ENCODE measurements around the gene TSPAN3. TPM values are rescaled to one million over a fixed set of nuclear protein-coding genes. Genes with fewer than 3 reads are reported as not detected.

TSPAN3 gene
- total RNA-seq, 1 experiment from 2014 or later, result 205 TPM

- H3K27me3 ChIP-seq (ENCODE audit: low read length), result no peaks in the 10 kb centered on the region
Measured at GRCh38 chr15:77044228-77045042, 26.5 kb downstream of the TSPAN3 start.

GRCh38 chr15:77042955-77043920, 27.7 kb downstream of the TSPAN3 start:
- no peak for DNase-seq
- no peaks in the 10 kb centered on the region for H4K20me1 ChIP-seq (ENCODE audit: insufficient read depth, low read depth, low read length)
- peaks cover 10% of the 10 kb centered on the region for H3K79me2 ChIP-seq (ENCODE audit: low read length)
- H3K27ac ChIP-seq (ENCODE audit: low read length), result no peak overlapping the region
- no peak overlapping the region for H2AFZ ChIP-seq (ENCODE audit: low read length)
- peaks cover 24% of the 10 kb centered on the region for H3K4me1 ChIP-seq (ENCODE audit: low read length)
- H3K9ac ChIP-seq (ENCODE audit: low read length), result no peak overlapping the region
- no peaks in the 10 kb centered on the region for H3K9me2 ChIP-seq (replicated peaks; ENCODE audit: insufficient read depth, low read length)
- peaks cover 50% of the 10 kb centered on the region for H3K36me3 ChIP-seq (ENCODE audit: insufficient read depth, low read length)
- no peaks in the 10 kb centered on the region for H3K9me3 ChIP-seq (ENCODE audit: low read length)
- no peaks in the 10 kb centered on the region for H3K27me3 ChIP-seq (ENCODE audit: low read length)
- H3K4me3 ChIP-seq (ENCODE audit: low read length), result no peak overlapping the region
- H3K4me2 ChIP-seq (ENCODE audit: low read depth, low read length, poor library complexity, severe bottlenecking), result no peak overlapping the region

More at GRCh38 chr15:77044228-77045042, 26.5 kb downstream of the TSPAN3 start:
- Histone ChIP-seq H3K4me1 (ENCODE audit: low read length) (peaks cover 24% of the 10 kb centered on the region), H3K9me3 (ENCODE audit: low read length) (no peaks in the 10 kb centered on the region), H4K20me1 (ENCODE audit: insufficient read depth, low read depth, low read length) (no peaks in the 10 kb centered on the region), H3K79me2 (ENCODE audit: low read length) (peaks cover 20% of the 10 kb centered on the region), H3K4me2 (ENCODE audit: low read depth, low read length, poor library complexity, severe bottlenecking) (no peak overlapping the region), H3K9me2 (replicated peaks; ENCODE audit: insufficient read depth, low read length) (no peaks in the 10 kb centered on the region), H3K4me3 (ENCODE audit: low read length) (no peak overlapping the region), H3K9ac (ENCODE audit: low read length) (no peak overlapping the region), H2AFZ (ENCODE audit: low read length) (no peak overlapping the region), H3K36me3 (ENCODE audit: insufficient read depth, low read length) (peaks cover 60% of the 10 kb centered on the region), H3K27ac (ENCODE audit: low read length) (peak overlapping the region; percentile 42)
- no peak for DNase-seq

GRCh38 chr15:77042245-77042919, 28.5 kb downstream of the TSPAN3 start:
- Histone ChIP-seq H3K9me2 (replicated peaks; ENCODE audit: insufficient read depth, low read length) (no peaks in the 10 kb centered on the region), H4K20me1 (ENCODE audit: insufficient read depth, low read depth, low read length) (no peaks in the 10 kb centered on the region), H3K4me2 (ENCODE audit: low read depth, low read length, poor library complexity, severe bottlenecking) (no peak overlapping the region), H3K27me3 (ENCODE audit: low read length) (no peaks in the 10 kb centered on the region), H3K4me3 (ENCODE audit: low read length) (no peak overlapping the region), H3K9me3 (ENCODE audit: low read length) (peaks cover 4% of the 10 kb centered on the region; the same call in 1 of the 2 replicates), H3K79me2 (ENCODE audit: low read length) (peaks cover 6% of the 10 kb centered on the region; the same call in 1 of the 2 replicates), H3K27ac (ENCODE audit: low read length) (peak overlapping the region; percentile 23; the same call in 1 of the 2 replicates), H3K36me3 (ENCODE audit: insufficient read depth, low read length) (peaks cover 43% of the 10 kb centered on the region), H3K4me1 (ENCODE audit: low read length) (peaks cover 24% of the 10 kb centered on the region), H2AFZ (ENCODE audit: low read length) (no peak overlapping the region), H3K9ac (ENCODE audit: low read length) (no peak overlapping the region)
- DNase-seq, result no peak

GRCh38 chr15:77040673-77041072, 30.2 kb downstream of the TSPAN3 start:
- no peaks in the 10 kb centered on the region for H4K20me1 ChIP-seq (ENCODE audit: insufficient read depth, low read depth, low read length)
- no peak overlapping the region for H3K9ac ChIP-seq (ENCODE audit: low read length)
- no peak overlapping the region for H3K4me3 ChIP-seq (ENCODE audit: low read length)
- H2AFZ ChIP-seq (ENCODE audit: low read length), result no peak overlapping the region
- H3K79me2 ChIP-seq (ENCODE audit: low read length), result peaks cover 1% of the 10 kb centered on the region; the same call in 1 of the 2 replicates
- no peak overlapping the region for H3K4me2 ChIP-seq (ENCODE audit: low read depth, low read length, poor library complexity, severe bottlenecking)
- H3K9me2 ChIP-seq (replicated peaks; ENCODE audit: insufficient read depth, low read length), result no peaks in the 10 kb centered on the region
- H3K9me3 ChIP-seq (ENCODE audit: low read length), result peaks cover 4% of the 10 kb centered on the region; the same call in 1 of the 2 replicates
- no peak for DNase-seq
- no peaks in the 10 kb centered on the region for H3K27me3 ChIP-seq (ENCODE audit: low read length)
- peaks cover 44% of the 10 kb centered on the region for H3K36me3 ChIP-seq (ENCODE audit: insufficient read depth, low read length)
- H3K27ac ChIP-seq (ENCODE audit: low read length), result peak overlapping the region; percentile 51
- H3K4me1 ChIP-seq (ENCODE audit: low read length), result peaks cover 23% of the 10 kb centered on the region

GRCh38 chr15:77039848-77040247, 31.1 kb downstream of the TSPAN3 start:
- no peak overlapping the region for H3K27ac ChIP-seq (ENCODE audit: low read length)
- H3K9me3 ChIP-seq (ENCODE audit: low read length), result peaks cover 4% of the 10 kb centered on the region; the same call in 1 of the 2 replicates
- peaks cover 16% of the 10 kb centered on the region for H3K4me1 ChIP-seq (ENCODE audit: low read length)
- no peaks in the 10 kb centered on the region for H3K9me2 ChIP-seq (replicated peaks; ENCODE audit: insufficient read depth, low read length)
- H3K27me3 ChIP-seq (ENCODE audit: low read length), result no peaks in the 10 kb centered on the region
- H3K79me2 ChIP-seq (ENCODE audit: low read length), result no peaks in the 10 kb centered on the region
- H3K4me3 ChIP-seq (ENCODE audit: low read length), result no peak overlapping the region
- no peak overlapping the region for H3K9ac ChIP-seq (ENCODE audit: low read length)
- no peak overlapping the region for H3K4me2 ChIP-seq (ENCODE audit: low read depth, low read length, poor library complexity, severe bottlenecking)
- peaks cover 37% of the 10 kb centered on the region for H3K36me3 ChIP-seq (ENCODE audit: insufficient read depth, low read length)
- no peaks in the 10 kb centered on the region for H4K20me1 ChIP-seq (ENCODE audit: insufficient read depth, low read depth, low read length)
- H2AFZ ChIP-seq (ENCODE audit: low read length), result no peak overlapping the region
- no peak for DNase-seq

- Histone ChIP-seq H3K4me2 (ENCODE audit: low read depth, low read length, poor library complexity, severe bottlenecking) (no peak overlapping the region), H3K9ac (ENCODE audit: low read length) (no peak overlapping the region), H3K4me3 (ENCODE audit: low read length) (no peak overlapping the region), H3K27ac (ENCODE audit: low read length) (no peak overlapping the region), H3K36me3 (ENCODE audit: insufficient read depth, low read length) (peaks cover 32% of the 10 kb centered on the region), H3K9me3 (ENCODE audit: low read length) (peaks cover 4% of the 10 kb centered on the region; the same call in 1 of the 2 replicates), H3K9me2 (replicated peaks; ENCODE audit: insufficient read depth, low read length) (no peaks in the 10 kb centered on the region), H4K20me1 (ENCODE audit: insufficient read depth, low read depth, low read length) (no peaks in the 10 kb centered on the region), H2AFZ (ENCODE audit: low read length) (no peak overlapping the region), H3K4me1 (ENCODE audit: low read length) (peaks cover 12% of the 10 kb centered on the region), H3K27me3 (ENCODE audit: low read length) (no peaks in the 10 kb centered on the region), H3K79me2 (ENCODE audit: low read length) (no peaks in the 10 kb centered on the region)
- DNase-seq, result no peak
Measured at GRCh38 chr15:77039217-77039533, 31.7 kb downstream of the TSPAN3 start.

GRCh38 chr15:77038312-77039216, 32.3 kb downstream of the TSPAN3 start:
- Histone ChIP-seq H4K20me1 (ENCODE audit: insufficient read depth, low read depth, low read length) (no peaks in the 10 kb centered on the region), H3K4me3 (ENCODE audit: low read length) (no peak overlapping the region), H3K9ac (ENCODE audit: low read length) (no peak overlapping the region), H3K9me3 (ENCODE audit: low read length) (peaks cover 4% of the 10 kb centered on the region; the same call in 1 of the 2 replicates), H3K4me1 (ENCODE audit: low read length) (peaks cover 11% of the 10 kb centered on the region), H3K79me2 (ENCODE audit: low read length) (no peaks in the 10 kb centered on the region), H3K4me2 (ENCODE audit: low read depth, low read length, poor library complexity, severe bottlenecking) (no peak overlapping the region), H3K27me3 (ENCODE audit: low read length) (no peaks in the 10 kb centered on the region), H2AFZ (ENCODE audit: low read length) (no peak overlapping the region), H3K36me3 (ENCODE audit: insufficient read depth, low read length) (peaks cover 27% of the 10 kb centered on the region), H3K9me2 (replicated peaks; ENCODE audit: insufficient read depth, low read length) (no peaks in the 10 kb centered on the region), H3K27ac (ENCODE audit: low read length) (no peak overlapping the region)
- DNase-seq, result no peak

Data from Karpas-422 (cell line).